HG03064 (cell line): ENCODE measurements around the gene ANGPTL8.

ENCODE experiments used
- ATAC-seq: cut with Tn5 transposase; IDR thresholded peaks from one replicate; pipeline ENCODE4 v1.9.1; 2021; ENCODE audit warnings: low read depth; ENCODE audit not compliant: unreplicated experiment

Gene ANGPTL8

DNA sequence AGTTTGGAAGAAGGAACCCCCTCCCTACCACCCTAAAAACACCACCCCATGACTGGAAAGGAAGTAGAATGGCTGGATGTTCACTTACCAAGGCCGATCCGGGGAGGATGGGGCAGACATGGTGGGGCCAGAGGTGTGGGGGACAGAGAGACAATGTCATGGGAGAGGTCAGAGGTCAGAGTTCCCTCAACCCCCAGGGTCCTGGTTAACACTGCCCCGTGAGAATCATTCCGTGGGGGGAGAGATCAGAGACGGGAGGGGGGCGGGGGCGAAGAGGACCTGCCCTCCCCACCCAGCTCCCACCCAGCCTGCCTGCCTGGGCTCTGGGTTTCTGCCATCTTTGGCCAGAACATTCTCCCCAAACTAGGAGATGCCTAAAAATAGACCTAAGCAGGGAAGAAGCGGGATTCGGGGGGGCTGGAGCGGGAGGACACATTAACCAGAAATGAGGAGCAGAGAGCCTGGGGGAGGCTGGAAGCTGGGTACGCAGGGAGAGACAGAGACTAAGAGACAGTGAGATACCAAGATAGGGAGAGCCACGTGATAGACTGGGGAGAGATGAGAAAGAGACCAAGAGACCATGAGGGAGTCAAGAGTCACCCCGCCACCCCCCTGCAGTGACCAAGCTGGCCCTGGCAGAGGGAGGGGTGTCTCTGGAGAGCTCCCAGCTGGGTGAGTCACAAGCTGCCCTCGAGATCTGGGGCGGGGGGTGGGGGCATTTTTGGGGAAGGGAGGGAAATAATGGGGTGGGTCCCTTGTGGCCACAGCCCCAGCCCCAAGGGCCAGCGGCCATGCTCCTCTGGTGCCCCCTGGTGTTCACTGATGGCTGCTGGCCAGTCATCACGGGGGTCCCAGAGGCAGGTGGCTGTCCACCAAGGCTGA is 36.0 kb upstream of the ANGPTL8 start:
- ATAC-seq: no peak

DNA sequence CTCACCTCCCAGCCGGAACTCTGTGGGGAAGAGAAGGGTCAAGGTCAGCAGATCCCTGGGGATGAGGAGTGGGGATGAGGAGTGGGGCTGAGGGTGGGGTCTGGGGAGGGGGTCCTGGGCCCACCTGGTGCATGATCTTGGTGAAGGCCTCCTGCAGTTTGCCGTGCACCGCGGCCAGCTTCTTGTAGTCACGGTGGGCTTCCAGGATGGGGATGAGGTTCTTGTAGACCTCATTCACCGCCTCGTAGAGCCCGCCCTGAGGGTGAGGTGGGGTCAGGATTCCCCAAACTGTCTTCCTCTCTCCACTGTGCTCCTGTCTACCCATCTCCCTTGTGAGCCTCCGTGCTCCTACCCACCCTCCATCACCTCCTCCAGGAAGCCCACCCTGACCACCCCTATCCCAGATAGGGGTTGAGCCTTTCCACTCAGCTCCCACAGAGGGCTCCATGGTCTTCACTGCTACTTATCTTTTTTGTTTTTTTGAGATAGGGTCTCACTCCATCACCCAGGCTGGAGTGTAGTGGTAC is 35.3 kb upstream of the ANGPTL8 start:
- no peak for ATAC-seq

- ATAC-seq: no peak
These were observed 34.5 kb upstream of the ANGPTL8 start for GRCh38 chr19:11204943-11205349.

DNA sequence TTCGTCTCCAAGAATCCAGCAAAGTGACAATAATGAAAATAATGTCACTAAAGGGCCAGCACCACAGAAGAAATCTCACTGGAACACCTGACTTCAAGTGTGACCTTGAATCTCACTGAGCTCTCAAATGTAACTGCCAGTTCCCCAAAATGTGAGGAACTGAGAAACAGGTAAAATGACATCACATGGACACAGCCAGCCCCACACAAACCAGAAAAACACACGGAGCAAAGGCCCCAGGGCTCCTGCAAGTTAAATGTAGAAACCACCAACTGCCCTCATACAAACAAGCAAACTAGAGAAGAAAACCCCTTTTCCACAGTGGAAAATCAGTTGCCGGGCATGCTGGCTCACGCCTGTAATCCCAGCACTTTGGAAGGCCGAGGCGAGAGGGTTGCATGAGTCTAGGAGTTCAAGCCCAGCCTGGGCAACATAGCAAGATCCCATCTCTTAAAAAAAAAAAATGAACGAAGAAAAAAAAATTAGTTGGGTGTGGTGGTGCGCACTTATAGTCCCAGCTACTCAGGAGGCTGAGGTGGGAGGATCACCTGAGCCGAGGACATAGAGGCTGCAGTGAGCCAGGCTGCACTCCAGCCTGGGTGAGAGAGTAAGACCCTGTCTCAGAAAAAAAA is 33.4 kb upstream of the ANGPTL8 start:
- no peak for ATAC-seq

DNA sequence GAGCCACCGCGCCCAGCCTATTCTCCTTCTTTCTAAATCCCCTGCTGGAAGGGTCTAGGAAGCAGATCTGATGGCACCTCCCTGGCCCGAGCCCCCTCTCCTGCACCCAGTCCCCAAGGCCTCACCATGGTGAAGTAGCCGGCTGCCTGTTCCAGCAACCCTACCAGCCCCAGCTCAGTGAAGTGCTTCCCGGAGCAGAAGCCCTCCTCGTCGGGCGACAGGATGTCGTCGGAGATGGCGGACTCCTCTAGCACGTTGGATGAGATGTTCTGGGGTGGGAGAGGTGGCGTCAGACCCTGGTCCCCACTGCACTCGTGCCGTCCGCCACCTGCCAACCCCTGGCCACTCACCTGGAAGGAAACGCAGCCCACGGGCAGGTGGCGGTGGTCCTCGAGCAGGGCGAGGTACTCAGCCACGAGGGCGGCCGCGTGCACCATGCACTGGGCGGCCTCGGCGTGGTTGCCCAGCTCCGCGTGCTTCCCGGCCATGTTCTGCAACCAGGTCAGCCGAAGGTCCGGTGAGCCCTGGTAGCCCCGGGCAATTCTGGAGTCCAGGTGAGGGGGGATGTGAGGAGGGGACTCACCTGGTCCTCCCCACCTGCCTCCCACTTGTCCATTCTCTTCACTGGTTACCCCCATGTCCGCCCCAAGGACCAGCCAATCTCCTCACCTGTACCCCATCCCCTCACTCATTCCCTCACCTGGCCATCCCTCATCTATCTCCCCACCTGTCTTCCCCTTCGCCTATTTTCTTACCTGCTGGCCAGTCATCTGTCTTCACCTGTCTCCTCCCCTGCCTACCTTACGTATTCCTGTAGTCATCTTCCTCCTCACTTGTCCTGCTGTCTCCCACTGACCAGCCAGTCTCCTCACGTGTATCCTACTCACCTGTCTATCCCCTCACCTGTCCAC is 30.6 kb upstream of the ANGPTL8 start:
- no peak for ATAC-seq

DNA sequence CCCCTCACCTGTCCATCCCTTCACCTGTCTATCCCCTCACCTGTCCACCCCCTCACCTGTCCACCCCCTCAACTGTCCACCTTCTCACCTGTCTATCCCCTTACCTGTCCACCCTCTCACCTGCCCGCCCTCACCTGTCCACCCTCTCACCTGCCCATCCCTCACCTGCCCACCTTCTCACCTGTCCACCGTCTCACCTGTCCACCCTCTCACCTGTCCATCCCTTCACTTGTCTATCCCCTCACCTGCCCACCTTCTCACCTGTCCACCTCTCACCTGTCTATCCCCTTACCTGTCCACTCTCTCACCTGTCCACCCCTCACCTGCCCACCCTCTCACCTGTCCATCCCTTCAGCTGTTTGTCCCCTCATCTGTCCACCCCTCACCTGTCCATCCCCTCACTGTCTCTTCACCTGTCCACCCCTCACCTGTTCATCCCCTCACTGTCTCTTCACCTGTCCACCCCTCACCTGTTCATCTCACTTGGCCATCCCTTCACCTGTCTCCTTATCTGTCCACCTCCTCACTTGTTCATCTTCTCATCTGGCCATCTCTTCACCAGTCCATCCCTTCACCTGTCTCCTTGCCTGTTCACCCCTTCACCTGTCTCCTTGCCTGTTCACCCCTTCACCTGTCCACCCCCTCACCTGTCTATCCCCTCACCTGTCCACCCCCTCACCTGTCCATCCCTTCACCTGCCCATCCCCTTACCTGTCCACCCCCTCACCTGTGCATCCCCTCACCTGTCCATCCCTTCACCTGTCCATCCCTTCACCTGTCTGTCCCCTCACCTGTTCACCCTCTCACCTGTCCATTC is 29.4 kb upstream of the ANGPTL8 start:
- ATAC-seq: no peak

- ATAC-seq: no peak
These were observed 28.8 kb upstream of the ANGPTL8 start for GRCh38 chr19:11210656-11210928.

DNA sequence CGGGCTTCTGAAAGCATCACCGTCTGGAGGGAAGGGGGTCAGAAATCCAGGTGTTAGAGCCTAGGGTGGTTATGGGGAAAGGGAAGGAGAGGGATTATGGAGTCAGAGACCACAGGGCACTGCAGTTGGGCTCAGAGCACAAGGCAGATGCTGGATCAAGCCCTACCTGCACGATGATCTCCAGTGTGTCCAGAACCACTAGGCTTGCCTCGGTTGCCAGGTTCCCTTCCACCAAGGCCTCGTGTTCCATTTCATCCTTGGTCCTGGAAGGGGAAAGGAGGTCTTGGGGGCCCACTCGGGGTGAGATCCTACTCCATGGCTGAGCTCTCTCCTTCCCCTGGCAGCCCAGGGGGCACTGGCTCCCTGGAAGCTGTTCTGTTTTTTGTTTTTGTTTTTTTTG is 25.0 kb upstream of the ANGPTL8 start:
- no peak for ATAC-seq

- no peak for ATAC-seq
These were observed 18.3 kb upstream of the ANGPTL8 start for GRCh38 chr19:11221082-11221598.

DNA sequence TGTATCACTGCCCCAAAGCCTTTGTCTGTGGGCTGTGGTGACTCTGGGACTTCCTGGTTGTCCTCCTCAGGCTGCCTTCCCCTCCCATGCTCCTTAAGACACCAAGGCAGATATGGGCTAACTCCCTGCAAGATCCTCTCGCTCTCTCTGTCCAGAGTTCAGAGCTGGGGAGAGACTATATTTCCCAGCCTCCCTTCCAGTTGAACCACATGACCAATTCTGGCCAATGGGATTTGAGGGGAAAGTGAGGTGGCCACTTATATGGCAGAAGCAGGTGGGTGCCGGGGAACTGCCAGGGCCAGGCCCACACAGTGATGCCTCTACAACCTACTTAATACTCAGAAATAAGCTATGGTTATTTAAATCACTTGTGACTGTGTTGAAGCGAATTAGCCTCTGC is 16.2 kb upstream of the ANGPTL8 start:
- ATAC-seq: no peak

GRCh38 chr19:11224429-11224828 is 15.0 kb upstream of the ANGPTL8 start:
- no peak for ATAC-seq

- no peak for ATAC-seq
These were observed 14.2 kb upstream of the ANGPTL8 start for GRCh38 chr19:11225172-11225571.

DNA sequence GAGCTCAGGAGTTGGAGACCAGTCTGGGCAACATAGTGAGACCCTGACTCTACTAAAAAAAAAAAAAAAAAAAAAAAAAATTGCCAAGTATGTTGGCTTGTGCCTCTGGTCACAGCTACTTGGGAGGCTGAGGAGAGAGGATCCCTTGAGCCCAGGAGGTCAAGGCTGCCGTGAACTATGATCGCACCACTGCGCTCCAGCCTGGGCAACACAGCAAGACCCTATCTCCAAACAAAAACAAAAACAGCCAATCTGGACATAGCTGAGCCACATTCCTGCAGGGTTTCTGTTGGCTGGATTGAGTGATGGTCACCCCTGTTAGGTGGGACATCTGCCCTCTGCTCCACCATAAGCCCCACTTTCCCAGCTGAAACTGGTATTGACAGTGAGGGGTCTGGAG is 13.6 kb upstream of the ANGPTL8 start:
- ATAC-seq: no peak

GRCh38 chr19:11226716-11227166 is 12.7 kb upstream of the ANGPTL8 start:
- ATAC-seq: no peak

GRCh38 chr19:11227195-11227886 is 12.1 kb upstream of the ANGPTL8 start:
- ATAC-seq: no peak

- no peak for ATAC-seq
These were observed 8.6 kb upstream of the ANGPTL8 start for GRCh38 chr19:11230621-11231386.

DNA sequence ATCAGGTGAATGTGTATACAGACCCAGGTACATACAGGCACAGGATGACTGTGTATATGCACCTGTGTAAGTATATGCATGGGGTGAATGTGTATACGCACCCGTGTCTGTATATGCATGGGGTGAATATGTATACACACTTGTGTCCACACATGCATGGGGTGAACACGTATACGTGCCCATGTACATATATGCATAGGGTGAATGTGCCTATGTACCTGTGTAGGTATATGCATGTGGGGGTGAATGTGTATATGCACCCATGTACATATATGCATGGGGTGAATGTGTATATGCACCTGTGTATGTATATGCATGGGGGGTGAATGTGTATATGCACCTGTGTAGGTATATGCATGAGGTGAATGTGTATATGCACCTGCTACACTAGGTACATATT is 6.9 kb upstream of the ANGPTL8 start:
- no peak for ATAC-seq

- ATAC-seq: no peak
These were observed 6.3 kb upstream of the ANGPTL8 start for GRCh38 chr19:11233073-11233472.
